AG04450 (cell line): ENCODE measurements around the gene MUC20. TPM values are rescaled to one million over a fixed set of nuclear protein-coding genes. Genes with fewer than 3 reads are reported as not detected.
"Not testable (repeated sequence)": the region's sequence is repeated elsewhere in the genome, so short reads cannot be mapped to it uniquely, and the experiment has no call there.

ENCODE experiments used
- CTCF ChIA-PET: fragments of 300-600, 350-600 bp; formaldehyde crosslinking; extraction: SDS; loops from one replicate; lab custom pipeline; 2022; ENCODE audit warnings: antibody characterized with exemption, inconsistent platforms; lab: Charles Lee
- POLR2A ChIA-PET: fragments of 350-600 bp; formaldehyde crosslinking; extraction: SDS; loops from one replicate; lab custom pipeline; 2021; ENCODE audit warnings: antibody characterized with exemption, inconsistent platforms; lab: Yijun Ruan, JAX
- DNase-seq: peaks from one replicate; pipeline ENCODE4 v3.0.0-alpha.2; 2011; ENCODE audit warnings: low read depth, low spot score
- H3K27ac ChIP-seq: one replicate; pipeline ENCODE4 v1.5.1; 2012; ENCODE audit warnings: low read depth, low read length, control low read depth
- H3K27me3 ChIP-seq: one replicate; pipeline ENCODE4 v1.6.0; 2012; ENCODE audit warnings: low read length; ENCODE audit not compliant: control insufficient read depth, insufficient read depth
- H3K4me3 ChIP-seq: 2 replicates; pipeline ENCODE4 v1.5.1; 2011; ENCODE audit warnings: mild to moderate bottlenecking, low read depth, low read length, control low read depth
- H3K9me3 ChIP-seq: 2 replicates; pipeline ENCODE4 v1.5.1; 2012; ENCODE audit warnings: low read length; ENCODE audit not compliant: control insufficient read depth, insufficient read depth
- CTCF ChIP-seq: IDR thresholded peaks from 2 replicates; pipeline ENCODE4 v1.5.1; 2011; ENCODE audit warnings: low read depth, low read length, control low read depth, inconsistent platforms
- polyA plus RNA-seq: library from polyadenylated mRNA; depleted of rRNA; stranded (reverse); fragments of >200 nt; gene quantifications from 2 replicates; pipeline ENCODE4 v1.2.3, GENCODE V29; 2011

The MUC20 gene
- polyA plus RNA-seq, 1 experiment, result 0.19 TPM

GRCh38 chr3:195768414-195768813 is 47.6 kb downstream of the MUC20 start:
- H3K27ac ChIP-seq, result no peak overlapping the region
- no peak overlapping the region for H3K4me3 ChIP-seq
- ChIA-PET POLR2A (no interaction called here), CTCF (no interaction called here)
- TF ChIP-seq CTCF, result no peak
- no peak for DNase-seq
- H3K27me3 ChIP-seq, result peaks cover 4% of the 10 kb centered on the region
- peaks cover 31% of the 10 kb centered on the region for H3K9me3 ChIP-seq

- Histone ChIP-seq H3K27ac (no peak overlapping the region), H3K9me3 (peaks cover 34% of the 10 kb centered on the region), H3K4me3 (no peak overlapping the region), H3K27me3 (peaks cover 3% of the 10 kb centered on the region)
- TF ChIP-seq CTCF, result no peak
- DNase-seq, result no peak
- POLR2A ChIA-PET, result no interaction called here
- CTCF ChIA-PET, result no interaction called here
Observed at GRCh38 chr3:195768831-195769303, 48.1 kb downstream of the MUC20 start.

DNA sequence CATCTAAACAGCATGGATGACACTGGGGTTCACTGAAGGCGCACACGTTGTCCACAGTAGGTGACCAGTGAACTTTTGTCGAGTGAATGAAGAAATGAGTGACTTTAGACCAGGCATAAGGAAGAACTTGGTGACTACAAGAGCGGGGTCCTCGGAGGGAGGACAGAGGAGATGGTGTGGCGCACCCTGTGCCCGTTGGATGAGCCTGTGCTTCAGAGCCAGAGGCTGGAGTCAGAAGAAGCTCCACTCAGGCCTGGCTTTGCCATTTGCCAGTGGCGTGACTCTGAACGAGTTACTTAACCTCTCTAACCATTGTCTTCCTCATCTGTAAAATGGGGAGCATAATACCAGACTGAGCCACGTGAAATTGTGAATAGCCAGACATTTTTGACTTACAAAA is 48.8 kb downstream of the MUC20 start:
- no peak for DNase-seq
- no peak overlapping the region for H3K27ac ChIP-seq
- no peaks in the 10 kb centered on the region for H3K27me3 ChIP-seq
- no peak for TF ChIP-seq CTCF
- ChIA-PET POLR2A (no interaction called here), CTCF (no interaction called here)
- H3K4me3 ChIP-seq, result no peak overlapping the region
- peaks cover 38% of the 10 kb centered on the region for H3K9me3 ChIP-seq

GRCh38 chr3:195770081-195770840 is 49.5 kb downstream of the MUC20 start:
- DNase-seq, result no peak
- ChIA-PET CTCF (no interaction called here), POLR2A (no interaction called here)
- H3K9me3 ChIP-seq, result peaks cover 42% of the 10 kb centered on the region
- no peak overlapping the region for H3K4me3 ChIP-seq
- no peaks in the 10 kb centered on the region for H3K27me3 ChIP-seq
- no peak for TF ChIP-seq CTCF
- H3K27ac ChIP-seq, result no peak overlapping the region

- H3K27me3 ChIP-seq, DNase-seq, CTCF ChIA-PET, H3K4me3 ChIP-seq, POLR2A ChIA-PET, H3K27ac ChIP-seq: not testable (repeated sequence)
- H3K9me3 ChIP-seq, result peaks cover 42% of the 10 kb centered on the region
Observed at GRCh38 chr3:195770841-195771645, 50.3 kb downstream of the MUC20 start.
